Stomach (tissue), 9 donors: ENCODE results near the gene R3HDM4. TPM values are rescaled to one million over a fixed set of nuclear protein-coding genes. Genes with fewer than 3 reads are reported as not detected.
A peak's percentile ranks its signal among the peaks of the same experiment; 100 is the strongest.
"Not testable (repeated sequence)": the region's sequence is repeated elsewhere in the genome, so short reads cannot be mapped to it uniquely, and the experiment has no call there.

Experiments used
- DNase-seq, 2 donors: peaks; one replicate each; pipeline versions ENCODE4 v3.0.0 to v3.0.0-alpha.2; 2013 to 2019
- H3K27ac ChIP-seq, 5 donors: fragments of 200-600 bp in 4 of 5; sonication (generic) in 4 of 5; one replicate each; pipeline ENCODE4 v1.5.1; 2013 to 2019; ENCODE audit warnings: mild to moderate bottlenecking in 1 of 5, moderate library complexity in 1 of 5
- H3K27me3 ChIP-seq, 3 donors: fragments of 200-600 bp; sonication (generic); one replicate each; pipeline ENCODE4 v1.5.1; 2017 to 2019; ENCODE audit warnings: mixed run types in 1 of 3
- H3K36me3 ChIP-seq, 4 donors: fragments of 200-600 bp; sonication (generic); 1 replicate in 3 of 4; 2 replicates in 1 of 4; pipeline ENCODE4 v1.5.1; 2016 to 2019
- H3K4me1 ChIP-seq, 4 donors: fragments of 200-600 bp; sonication (generic); one replicate each; pipeline ENCODE4 v1.5.1; 2016 to 2019
- H3K4me3 ChIP-seq, 4 donors: fragments of 200-600 bp; sonication (generic) in 3 of 4; one replicate each; pipeline ENCODE4 v1.5.1; 2016 to 2019; ENCODE audit warnings: mild to moderate bottlenecking in 1 of 4
- H3K9me3 ChIP-seq, 4 donors: fragments of 200-600 bp; sonication (generic); one replicate each; pipeline ENCODE4 v1.5.1; 2016 to 2019
- CTCF ChIP-seq, 7 experiments: fragments of 450-650 bp in 4 of 7; fragments of 200-600 bp in 3 of 7; sonication (generic) in 3 of 7; IDR thresholded peaks; one replicate each; pipeline ENCODE4 v1.5.1; 2016 to 2019; ENCODE audit warnings: antibody characterized with exemption in 7 of 7, control low read depth in 2 of 7, mild to moderate bottlenecking in 1 of 7
- EP300 ChIP-seq: sonication (generic); formaldehyde crosslinking; IDR thresholded peaks from one replicate; pipeline ENCODE4 v1.6.1; 2017; ENCODE audit warnings: antibody characterized with exemption
- POLR2A ChIP-seq, 4 donors: fragments of 450-650 bp; IDR thresholded peaks; one replicate each; pipeline ENCODE4 v1.6.1; 2016; ENCODE audit warnings: antibody characterized with exemption in 4 of 4, control low read depth in 2 of 4, mild to moderate bottlenecking in 1 of 4, moderate library complexity in 1 of 4
- POLR2AphosphoS5 ChIP-seq, 3 donors: sonication (generic); formaldehyde crosslinking; IDR thresholded peaks; one replicate each; pipeline ENCODE4 v1.6.1; 2016; ENCODE audit warnings: antibody characterized with exemption in 3 of 3
- WGBS, 5 donors: extraction: QIAGEN DNeasy Blood & Tissue Kit in 3 of 5; methylation state at CpG; one replicate each; pipeline versions ENCODE4 v1.1.5 to v1.1.7; 2013 to 2018; 5-methylcytosine and 5-hydroxymethylcytosine counted together
- intact Hi-C: fragments of 100-400 bp; cut with DNase I; formaldehyde crosslinking; loops from one replicate; pipeline ENCODE4 v1.15.1; 2023; ENCODE audit warnings: low total_unique reads
- polyA plus RNA-seq, 3 donors: library from polyadenylated mRNA; stranded (reverse); fragments of 200-250 nt; gene quantifications; one replicate each; pipeline ENCODE4 v1.2.3, GENCODE V29; 2013
- total RNA-seq, 5 donors: library from RNA; depleted of rRNA; stranded (reverse); fragments of >200 nt; gene quantifications; one replicate each; pipeline versions ENCODE4 v1.1.0 to v1.2.3, GENCODE V29; 2014 to 2016
- donor health status: healthy with polysubstance abuse.
- donor health status: Bipolar disorder and iron deficiency.
- donor health status: healthy.

R3HDM4 gene
- total and polyA plus RNA-seq, 8 donors: 5.8 to 63.8 (median 48.4) TPM

- no peaks in the 10 kb centered on the region for H3K36me3 ChIP-seq
- H3K4me3 ChIP-seq: peak overlapping the region in 3 of 4 donors; percentile 6 to 16 (median 6)
- no peak overlapping the region for H3K27ac ChIP-seq
- peaks cover 13 to 32% (median 24%) of the 10 kb centered on the region in 4 donors for H3K4me1 ChIP-seq
- intact Hi-C loops: no loop called here
- TF ChIP-seq POLR2AphosphoS5 (IDR thresholded peaks at IDR 0.05) (no peak), EP300 (no peak), CTCF (IDR thresholded peaks at IDR 0.05) (no peak), POLR2A (IDR thresholded peaks at IDR 0.05) (no peak)
- DNase-seq: no peak
- WGBS, 5 donors: 25 to 54% (median 36%) methylated on average over 10 to 65 of the region's 67 CpGs
- H3K27me3 ChIP-seq: peaks cover 8 to 72% (median 28%) of the 10 kb centered on the region in 3 donors
- H3K9me3 ChIP-seq: no peaks in the 10 kb centered on the region
Observed at GRCh38 chr19:853014-853585, 59.9 kb downstream of the R3HDM4 start.

- Histone ChIP-seq H3K4me1 (peaks cover 13 to 39% (median 24%) of the 10 kb centered on the region in 4 donors), H3K4me3 (peak within 1 kb of the TSS in 3 of 4 donors; percentile 6 to 16 (median 6)), H3K27me3 (peaks cover 8 to 76% (median 35%) of the 10 kb centered on the region in 3 donors), H3K9me3 (no peaks in the 10 kb centered on the region), H3K36me3 (no peaks in the 10 kb centered on the region), H3K27ac (peak within 1 kb of the TSS; percentile 37 to 89 (median 77))
- 62 to 75% (median 66%) methylated on average over 8 to 55 of the region's 55 CpGs for WGBS, 5 donors
- DNase-seq: no peak
- intact Hi-C loops: no loop called here
- TF ChIP-seq CTCF (IDR thresholded peaks at IDR 0.05) (no peak), POLR2A (IDR thresholded peaks at IDR 0.05) (no peak), POLR2AphosphoS5 (IDR thresholded peaks at IDR 0.05) (no peak), EP300 (no peak)
Observed at GRCh38 chr19:852136-853013, 60.6 kb downstream of the R3HDM4 start, which contains the start of gene ELANE. ELANE (plus strand) TSS chr19:852303; CDS start chr19:852329, 26 bp downstream.

GRCh38 chr19:850979-851335 lies 62.1 kb downstream of the R3HDM4 start:
- H3K27me3 ChIP-seq: peaks cover 8 to 79% (median 41%) of the 10 kb centered on the region in 3 donors
- H3K9me3 ChIP-seq: no peaks in the 10 kb centered on the region
- TF ChIP-seq POLR2A (IDR thresholded peaks at IDR 0.05) (no peak), POLR2AphosphoS5 (IDR thresholded peaks at IDR 0.05) (no peak), CTCF (IDR thresholded peaks at IDR 0.05) (no peak), EP300 (no peak)
- no peak for DNase-seq
- 33 to 48% (median 40%) methylated on average over 13 of the region's 13 CpGs for WGBS, 5 donors
- intact Hi-C loops: no loop called here
- peak overlapping the region; percentile 37 to 89 (median 77) for H3K27ac ChIP-seq
- H3K4me1 ChIP-seq: peaks cover 13 to 39% (median 25%) of the 10 kb centered on the region in 4 donors
- no peaks in the 10 kb centered on the region for H3K36me3 ChIP-seq
- H3K4me3 ChIP-seq: peak overlapping the region in 2 of 4 donors; percentile 3 to 6

GRCh38 chr19:850221-850978 lies 62.6 kb downstream of the R3HDM4 start:
- Histone ChIP-seq H3K9me3 (no peaks in the 10 kb centered on the region), H3K36me3 (no peaks in the 10 kb centered on the region), H3K4me1 (peaks cover 13 to 42% (median 26%) of the 10 kb centered on the region in 4 donors), H3K27me3 (peaks cover 8 to 79% (median 42%) of the 10 kb centered on the region in 3 donors), H3K4me3 (peak overlapping the region in 2 of 4 donors; percentile 3 to 6), H3K27ac (peak overlapping the region; percentile 41 to 89 (median 77))
- TF ChIP-seq POLR2A (IDR thresholded peaks at IDR 0.05): no peak
- peak; percentile 76 to 91 (median 80) for TF ChIP-seq POLR2AphosphoS5 (IDR thresholded peaks at IDR 0.05)
- peak; percentile 92 for TF ChIP-seq EP300
- TF ChIP-seq CTCF (IDR thresholded peaks at IDR 0.05): no peak
- peak; percentile 83 to 92 for DNase-seq
- intact Hi-C loops: no loop called here
- 16 to 48% (median 18%) methylated on average over 8 to 28 of the region's 28 CpGs for WGBS, 5 donors

- peaks cover 13 to 45% (median 29%) of the 10 kb centered on the region in 4 donors for H3K4me1 ChIP-seq
- peak overlapping the region in 1 of 5 donors; percentile 71 for H3K27ac ChIP-seq
- DNase-seq, H3K9me3 ChIP-seq, H3K4me3 ChIP-seq, H3K36me3 ChIP-seq, intact Hi-C loops: not testable (repeated sequence)
- WGBS, 5 donors: 77 to 84% (median 83%) methylated on average over 8 of the region's 8 CpGs
- H3K27me3 ChIP-seq: peaks cover 8 to 83% (median 48%) of the 10 kb centered on the region in 3 donors
Observed at GRCh38 chr19:849195-849594, 63.8 kb downstream of the R3HDM4 start.
